CD1c-positive myeloid dendritic cell (primary cell): ENCODE results near the gene ADAT3.

Source experiments
- DNase-seq: peaks from one replicate; pipeline ENCODE4 v3.0.0-alpha.2; 2016; ENCODE audit errors: extremely low spot score

Gene ADAT3

GRCh38 chr19:1938071-1938470 lies 32.9 kb downstream of the ADAT3 start:
- DNase-seq = no peak

DNA sequence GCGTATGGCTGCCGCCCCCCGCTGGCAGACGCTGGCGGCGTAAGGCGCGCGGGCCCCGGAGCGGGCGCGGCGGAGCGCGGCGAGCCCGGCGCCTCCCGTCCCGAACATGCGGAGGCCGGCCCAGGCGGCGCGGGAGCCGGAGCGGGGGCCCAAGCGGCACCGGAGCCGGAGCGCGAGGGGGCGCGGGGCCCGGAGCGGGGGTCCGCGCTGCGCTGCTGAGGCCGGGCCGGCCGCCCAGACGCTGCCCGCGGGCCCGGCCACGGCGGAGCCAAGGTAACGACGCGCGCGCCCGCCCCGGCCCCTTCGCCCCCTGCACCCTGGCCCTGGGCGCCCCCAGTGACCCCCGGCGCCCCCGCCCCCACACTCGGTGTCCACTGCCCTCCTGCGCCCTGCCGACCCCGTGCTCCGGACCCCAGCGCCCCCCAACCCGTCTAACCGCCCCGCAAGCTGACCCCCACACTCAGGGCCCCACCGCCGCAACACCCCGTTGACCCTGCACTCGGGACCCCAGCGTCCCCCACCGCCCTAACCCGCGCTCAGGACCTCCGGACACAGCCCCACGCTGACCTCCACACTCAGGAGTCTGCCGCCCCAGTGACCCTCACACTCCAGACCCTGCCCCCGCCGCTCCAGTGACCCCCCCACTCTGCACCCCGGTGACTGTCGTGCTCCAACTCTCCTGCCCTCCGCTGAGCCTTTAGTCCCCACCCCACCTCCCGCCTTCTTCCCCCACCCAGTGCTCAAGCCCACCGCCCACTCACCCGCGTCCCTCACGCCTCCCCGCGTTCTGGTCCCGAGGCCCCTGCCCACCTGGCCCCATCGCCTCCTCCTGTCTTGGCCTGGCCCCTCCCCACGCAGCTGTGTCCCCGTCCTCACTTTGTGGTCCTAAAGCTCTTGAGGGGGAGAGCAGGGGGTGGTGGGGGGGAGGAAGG lies 36.2 kb downstream of the ADAT3 start, which contains the start of gene CSNK1G2:
TSS of gene CSNK1G2 (plus strand) at position 27 of the 932 bp plus-strand sequence. CDS start 28,601 bp downstream, outside the sequence.
- DNase-seq = no peak

GRCh38 chr19:1942078-1942933 lies 37.1 kb downstream of the ADAT3 start:
- DNase-seq = peak; percentile 77

DNA sequence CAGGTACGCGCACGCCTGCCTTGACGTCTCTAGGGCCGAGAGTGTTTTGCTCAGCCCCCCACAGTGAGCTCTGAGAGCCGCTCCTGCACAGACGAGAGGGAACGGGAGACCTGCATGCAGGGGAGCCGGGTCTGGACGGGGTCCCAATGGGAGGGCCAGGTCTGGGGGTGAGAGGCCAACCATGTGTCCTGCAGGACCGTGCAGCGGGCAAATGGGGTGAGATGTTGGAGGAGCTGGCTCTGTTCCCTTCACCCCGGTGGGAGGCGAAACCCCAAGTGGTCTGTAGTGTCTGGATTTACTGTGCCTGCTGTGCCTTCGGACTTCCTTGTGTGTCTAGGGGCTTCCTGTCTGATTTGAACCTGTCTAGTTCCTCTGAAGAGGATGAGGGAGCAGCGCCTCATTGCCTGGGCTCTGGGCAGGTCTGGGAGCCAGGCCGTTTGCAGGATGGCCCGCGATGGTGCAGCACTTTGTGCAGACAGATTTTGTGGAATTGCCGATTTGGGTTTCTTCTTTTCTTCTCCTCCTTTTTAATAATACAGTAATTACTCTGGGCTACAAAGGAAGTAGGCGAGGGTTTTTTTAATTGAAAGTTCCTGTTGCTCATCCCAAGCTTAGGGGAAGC lies 37.8 kb downstream of the ADAT3 start:
- DNase-seq = peak; percentile 54

DNA sequence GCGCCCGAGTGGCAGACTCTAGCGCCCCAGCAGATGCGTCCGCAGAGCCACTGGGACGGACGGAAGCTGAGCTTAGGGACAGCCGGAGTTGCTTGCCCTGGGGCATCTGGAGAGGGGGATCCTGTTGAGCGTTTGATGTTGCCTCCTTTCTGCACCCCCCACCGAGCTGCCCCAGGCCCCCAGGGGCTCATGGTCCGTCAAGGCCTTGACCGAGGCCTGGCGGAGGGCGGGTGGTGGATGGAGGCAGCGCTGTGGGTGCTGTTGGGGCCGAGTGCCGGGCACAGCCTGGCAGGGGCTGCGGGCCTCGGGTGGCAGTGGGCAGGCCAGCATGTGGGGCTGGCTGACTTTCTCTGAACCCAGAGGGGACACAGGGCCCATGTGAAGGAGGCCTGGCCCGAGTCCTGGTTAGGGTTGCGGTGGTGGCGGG lies 38.5 kb downstream of the ADAT3 start:
- no peak for DNase-seq

GRCh38 chr19:1944088-1944915 lies 39.1 kb downstream of the ADAT3 start:
- peak; percentile 71 for DNase-seq

GRCh38 chr19:1944916-1945561 lies 39.8 kb downstream of the ADAT3 start:
- DNase-seq = no peak

GRCh38 chr19:1945899-1946298 lies 40.7 kb downstream of the ADAT3 start:
- DNase-seq = no peak

DNA sequence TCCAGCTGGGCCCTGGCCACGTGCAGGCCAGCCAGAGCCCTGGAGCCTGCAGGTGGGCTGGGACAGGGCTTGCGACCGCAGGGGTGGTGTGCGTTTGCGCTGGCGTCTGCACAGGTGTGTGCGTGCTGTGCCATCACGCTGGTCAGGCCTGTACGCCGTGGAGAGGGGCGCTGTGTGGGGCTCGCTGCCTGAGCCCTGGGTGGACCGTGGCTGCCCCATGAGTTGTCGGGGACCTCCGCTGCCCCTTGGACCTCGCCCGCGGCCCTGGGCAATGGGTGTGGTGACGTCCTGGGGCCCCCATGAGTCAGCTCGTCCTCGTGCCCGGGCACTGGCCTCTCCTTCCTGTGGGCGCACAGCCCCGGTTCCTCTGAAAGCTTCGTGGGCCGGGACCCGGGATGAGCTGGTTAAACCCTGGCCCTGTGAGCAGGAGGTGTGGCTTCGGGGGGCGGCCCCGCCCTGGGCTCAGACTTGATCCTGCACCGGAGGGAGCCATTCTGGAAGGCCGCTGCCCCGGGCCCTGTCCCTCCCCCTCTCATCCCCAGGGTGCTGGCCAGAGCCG lies 42.5 kb downstream of the ADAT3 start:
- DNase-seq = peak; percentile 86

DNA sequence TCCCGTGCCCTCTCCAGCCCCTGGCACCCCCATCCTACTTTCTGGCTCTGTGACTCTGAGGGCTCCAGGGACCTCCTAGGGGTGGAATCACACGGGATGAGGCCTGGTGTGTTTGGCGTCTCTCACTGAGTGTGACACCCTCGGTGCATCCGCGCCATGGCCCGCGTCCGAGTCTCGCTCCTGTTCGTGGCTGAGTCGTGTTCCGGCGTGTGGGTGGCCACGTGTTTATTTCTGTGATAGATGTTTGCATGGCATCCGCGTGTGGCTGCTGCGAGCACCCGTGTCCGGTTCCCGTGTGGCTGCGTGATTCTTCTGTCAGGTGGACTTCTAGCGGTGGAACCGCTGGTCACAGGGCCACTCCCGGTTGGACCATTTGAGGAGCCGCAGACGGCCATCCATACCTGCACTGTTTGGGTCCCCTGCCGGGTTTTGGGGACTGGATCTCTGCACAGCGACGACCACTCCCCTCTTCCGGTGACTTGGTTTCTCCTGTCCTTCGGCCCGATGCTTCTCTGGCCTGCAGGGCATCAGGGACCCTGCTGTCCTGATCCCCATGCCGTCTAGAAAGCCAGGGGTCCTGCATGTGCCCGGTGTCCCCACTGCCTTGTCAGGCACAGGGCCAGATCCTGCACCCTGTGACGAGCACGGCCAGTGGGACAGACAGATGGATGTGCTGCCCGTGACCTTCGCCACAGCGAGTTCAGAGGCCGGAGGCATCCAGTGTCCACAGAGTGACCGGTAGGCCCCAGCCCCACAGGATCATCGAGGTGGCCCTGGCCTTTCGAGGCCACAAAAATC lies 44.3 kb downstream of the ADAT3 start:
- no peak for DNase-seq

GRCh38 chr19:1950640-1951039 lies 45.4 kb downstream of the ADAT3 start:
- DNase-seq = no peak

- DNase-seq = no peak
Measured at GRCh38 chr19:1952635-1953034, 47.4 kb downstream of the ADAT3 start.

GRCh38 chr19:1953037-1953436 lies 47.8 kb downstream of the ADAT3 start:
- DNase-seq = no peak

GRCh38 chr19:1953441-1954094 lies 48.4 kb downstream of the ADAT3 start:
- DNase-seq = no peak

DNA sequence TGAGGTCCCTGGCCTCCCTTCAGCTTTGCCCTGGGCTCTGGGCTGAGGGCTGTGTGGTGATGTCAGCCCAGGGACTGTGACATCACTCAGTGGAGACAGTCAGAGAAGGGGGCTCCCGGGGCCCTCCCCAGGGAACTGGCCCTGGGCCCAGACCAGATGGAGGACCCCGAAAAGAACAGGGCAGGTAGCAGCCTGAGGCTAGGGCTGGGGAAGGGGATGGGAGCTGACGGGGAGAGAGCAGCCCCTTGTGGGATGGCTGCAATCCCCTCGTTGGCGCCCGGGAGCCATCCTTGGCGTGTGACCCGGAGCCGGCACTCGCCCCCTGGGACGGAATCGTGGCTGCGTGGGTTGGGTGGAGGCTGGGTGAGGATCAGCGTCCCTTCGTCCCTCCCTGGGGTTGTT lies 49.3 kb downstream of the ADAT3 start:
- DNase-seq = no peak

DNA sequence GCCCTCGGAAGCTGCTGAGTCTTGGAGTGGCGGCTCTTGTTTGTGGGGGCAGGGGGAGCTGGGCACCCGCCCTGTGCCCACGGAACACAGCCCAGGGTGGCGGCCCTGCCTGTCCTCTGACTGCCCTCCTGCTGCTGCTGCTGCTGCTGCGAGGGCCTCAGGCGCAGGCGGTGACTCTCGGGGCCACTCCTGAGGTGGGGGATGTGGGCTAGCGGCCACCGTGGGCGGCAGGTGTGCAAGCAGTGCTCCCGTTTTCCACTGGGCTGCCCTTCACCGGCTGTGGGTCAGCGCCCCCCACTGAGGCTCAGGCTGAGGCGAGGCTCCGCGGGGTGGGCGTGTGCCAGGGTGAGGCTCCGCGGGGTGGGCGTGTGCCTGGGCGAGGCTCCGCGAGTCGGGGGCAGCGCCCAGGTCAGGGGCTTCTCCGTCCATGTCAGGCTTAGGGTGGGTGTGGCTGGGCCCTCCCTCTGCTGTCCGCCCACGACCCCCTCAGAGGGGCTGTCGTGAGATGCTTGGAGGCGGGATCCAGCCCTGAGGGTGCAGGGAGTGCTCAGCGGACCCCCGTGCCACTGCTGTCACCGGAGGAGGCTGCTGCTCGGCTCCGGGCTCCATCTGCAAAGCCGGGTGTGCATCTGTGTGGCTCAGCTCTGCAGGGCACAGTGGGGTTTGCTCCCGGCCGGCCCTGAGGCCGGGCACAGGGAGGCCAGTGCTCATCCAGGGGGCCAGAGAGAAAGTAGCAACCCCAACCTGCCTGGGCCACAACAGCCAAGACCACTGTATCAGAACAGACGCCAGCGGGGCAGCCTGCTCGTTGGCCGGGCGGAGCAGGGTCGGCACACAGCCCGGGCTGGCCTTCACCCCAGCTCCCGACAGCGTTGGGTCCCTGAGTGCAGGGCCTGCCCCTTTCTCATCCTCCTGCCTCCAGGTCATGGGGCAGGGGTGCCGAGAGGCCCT lies 50.2 kb downstream of the ADAT3 start:
- no peak for DNase-seq

- no peak for DNase-seq
Measured at GRCh38 chr19:1956122-1956494, 50.9 kb downstream of the ADAT3 start.
